Medulla oblongata (tissue), 1 donor: ENCODE results near the gene DPYD.
"Not testable (repeated sequence)": the region's sequence is repeated elsewhere in the genome, so short reads cannot be mapped to it uniquely, and the experiment has no call there.

ENCODE experiments used
- DNase-seq: peaks from one replicate; pipeline ENCODE4 v3.0.0-alpha.2; 2015; ENCODE audit errors: extremely low spot score

Gene DPYD

GRCh38 chr1:97366984-97367383 is 553.9 kb downstream of the DPYD start:
- no peak for DNase-seq

DNA sequence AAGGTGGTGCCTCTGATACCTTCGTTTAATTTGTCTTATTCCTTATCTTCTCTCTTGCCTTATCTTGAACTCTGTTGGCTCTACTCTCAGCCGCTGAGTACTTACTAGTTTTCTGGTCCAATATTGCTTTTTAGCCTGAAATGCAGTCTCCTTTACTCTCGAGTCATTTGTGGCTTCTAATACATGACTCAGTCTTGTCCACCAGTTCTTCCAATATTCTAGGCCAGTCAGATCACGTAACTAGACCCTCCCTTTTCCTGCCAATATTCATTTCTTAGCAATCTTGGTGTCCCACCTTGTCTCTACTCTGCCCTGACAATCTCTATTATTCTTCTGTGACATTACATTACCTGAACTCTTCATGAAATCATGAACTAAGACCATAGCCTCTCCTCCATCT is 555.8 kb downstream of the DPYD start:
- no peak for DNase-seq

DNA sequence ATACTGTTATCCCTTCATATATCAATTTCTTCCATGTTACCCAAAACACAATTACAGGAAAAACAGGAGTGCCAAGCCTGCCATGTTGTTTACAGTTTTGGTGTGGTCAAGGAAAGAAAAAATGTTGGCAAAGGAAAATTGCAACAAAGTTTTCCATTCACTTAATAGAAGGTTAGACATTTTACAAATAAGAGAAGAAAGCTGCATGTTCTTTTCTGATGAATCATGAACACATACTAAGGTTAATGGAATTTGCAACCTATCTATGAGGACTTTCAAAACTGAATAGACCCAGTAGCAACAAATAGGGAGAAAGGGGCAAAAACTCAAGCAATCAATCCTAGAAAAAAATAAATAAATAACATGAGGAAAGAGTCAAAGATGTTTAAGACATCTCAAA is 556.7 kb downstream of the DPYD start:
- DNase-seq = no peak

DNA sequence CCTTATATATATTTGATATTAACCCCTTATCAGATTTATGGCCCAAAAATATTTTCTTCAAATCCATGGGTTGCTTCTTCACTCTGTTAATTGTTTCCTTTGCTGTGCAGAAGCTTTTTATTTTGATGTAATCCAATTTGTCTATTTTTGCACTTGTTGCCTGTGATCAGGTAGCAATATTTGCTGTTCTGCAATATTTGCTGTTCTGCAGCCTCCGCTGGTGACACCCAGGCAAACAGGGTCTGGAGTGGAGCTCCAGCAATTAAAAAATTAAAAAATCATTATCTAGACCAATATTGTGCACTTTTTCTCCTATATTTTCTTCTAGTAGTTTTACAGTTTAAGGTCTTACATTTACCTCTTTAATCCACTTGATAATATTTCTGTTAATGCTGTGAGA is 564.5 kb downstream of the DPYD start:
- no peak for DNase-seq

GRCh38 chr1:97352936-97353382 is 567.9 kb downstream of the DPYD start:
- peak; percentile 44 for DNase-seq

- DNase-seq = no peak
Observed at GRCh38 chr1:97351846-97352245, 569.0 kb downstream of the DPYD start.

- no peak for DNase-seq
Observed at GRCh38 chr1:97350662-97351061, 570.2 kb downstream of the DPYD start.

DNA sequence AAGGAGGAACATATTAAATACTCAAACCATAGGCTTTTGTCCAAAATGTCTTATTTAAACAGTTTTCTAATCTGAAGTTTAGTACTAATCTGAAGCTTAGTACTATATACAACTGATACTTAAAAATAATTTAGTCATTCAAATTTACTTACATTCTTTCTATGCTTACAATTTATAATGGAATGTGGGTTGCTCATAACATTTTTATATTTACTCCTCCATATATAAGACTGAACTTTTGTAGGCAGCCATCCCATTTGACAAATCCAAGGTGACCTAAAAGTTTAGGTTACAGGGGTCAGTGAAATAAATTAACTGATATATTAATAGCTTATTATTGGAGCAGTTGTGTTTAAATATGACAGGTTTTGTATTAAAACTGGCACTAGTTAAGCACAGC is 570.6 kb downstream of the DPYD start:
- DNase-seq = no peak

DNA sequence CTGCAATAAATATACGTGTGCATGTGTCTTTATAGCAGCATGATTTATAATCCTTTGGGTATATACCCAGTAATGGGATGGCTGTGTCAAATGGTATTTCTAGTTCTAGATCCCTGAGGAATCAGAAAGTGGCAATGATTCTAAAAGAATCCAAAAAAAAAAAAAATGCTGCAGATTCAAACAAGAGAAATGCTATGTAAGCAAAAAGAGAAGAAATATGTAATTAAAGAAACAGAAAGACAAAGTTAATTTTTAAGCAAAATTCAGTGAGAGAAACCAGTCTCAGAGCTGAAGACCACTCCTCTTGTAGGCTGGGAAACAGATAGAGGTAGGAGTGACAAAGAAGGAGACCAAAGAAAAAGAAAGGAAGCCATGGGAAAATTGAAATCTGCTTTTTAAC is 571.0 kb downstream of the DPYD start:
- not testable (repeated sequence) for DNase-seq

- DNase-seq = no peak
Observed at GRCh38 chr1:97348599-97349265, 572.1 kb downstream of the DPYD start.

DNA sequence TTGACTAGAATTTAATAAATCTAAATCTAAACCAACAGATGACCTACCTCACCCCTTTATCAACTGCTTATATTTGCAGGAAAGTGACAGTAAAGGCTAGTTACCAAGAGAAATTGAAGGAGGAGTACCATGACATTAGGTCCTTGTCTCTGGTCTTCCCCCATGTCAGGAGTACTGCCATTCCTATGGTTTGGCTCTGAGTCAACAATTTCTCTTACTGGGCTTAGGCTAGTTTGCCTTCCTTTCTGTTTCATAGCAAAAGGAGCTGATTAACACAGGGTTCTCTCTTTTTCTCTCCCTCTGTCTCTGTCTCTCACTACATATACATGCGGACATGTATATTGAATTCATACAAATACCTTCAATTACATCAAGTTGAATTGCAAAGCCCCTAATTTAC is 579.9 kb downstream of the DPYD start:
- no peak for DNase-seq

DNA sequence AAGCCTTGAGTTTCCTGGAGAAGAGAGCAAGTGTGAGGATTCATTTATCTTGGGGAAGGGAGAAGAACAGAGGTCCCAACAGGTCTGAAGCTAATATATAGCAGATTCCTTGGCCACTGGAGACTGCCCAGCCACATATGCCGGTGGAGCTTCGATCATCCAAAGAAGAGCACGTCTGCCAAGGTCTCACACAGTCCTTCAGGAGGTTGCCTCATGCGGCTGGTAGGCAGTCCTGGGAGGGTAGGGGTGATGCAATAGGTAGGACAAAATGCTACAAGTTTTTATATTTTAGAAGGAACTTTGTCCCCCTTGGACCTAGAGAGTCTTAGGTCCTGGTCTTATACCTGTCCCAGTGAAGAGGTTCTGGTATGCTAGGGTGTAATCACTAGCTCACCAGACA is 582.5 kb downstream of the DPYD start:
- no peak for DNase-seq

DNA sequence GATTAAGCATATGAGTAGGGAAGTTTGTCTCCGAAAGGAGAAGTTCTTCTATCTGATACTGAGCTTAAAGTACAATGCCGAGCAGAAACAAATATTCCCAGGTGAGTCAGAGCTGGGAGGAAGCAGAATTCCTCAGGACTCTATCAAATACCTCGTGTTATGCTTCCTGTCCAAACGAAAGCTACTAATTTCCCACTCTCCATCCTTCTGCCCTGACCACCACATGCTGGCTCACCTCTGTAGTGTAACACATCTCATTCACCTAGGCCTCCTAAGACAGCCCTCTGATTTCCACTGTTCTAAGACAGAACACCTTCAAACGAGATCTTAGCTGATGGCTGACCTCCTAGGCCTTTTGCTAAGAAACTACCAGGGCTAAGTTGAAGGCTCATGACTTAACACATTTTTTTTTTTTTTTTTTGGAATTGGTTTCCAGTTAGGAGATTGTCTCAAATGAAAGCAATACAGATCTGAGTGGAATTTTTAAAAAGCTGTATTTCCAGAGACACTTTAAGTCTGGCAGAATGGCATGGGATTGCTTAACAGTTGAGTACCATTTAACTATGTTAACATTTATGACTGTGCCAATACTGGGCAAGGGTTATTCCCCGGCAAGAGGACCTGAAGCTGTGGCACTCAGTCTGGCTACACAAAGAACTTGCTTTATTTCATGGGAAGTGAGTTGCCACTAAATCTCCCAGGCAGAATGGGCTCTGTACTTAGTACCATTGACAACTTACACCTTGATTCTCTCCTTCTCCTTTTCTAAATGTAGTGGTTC is 583.4 kb downstream of the DPYD start:
- no peak for DNase-seq

- no peak for DNase-seq
Observed at GRCh38 chr1:97334454-97334853, 586.4 kb downstream of the DPYD start.

DNA sequence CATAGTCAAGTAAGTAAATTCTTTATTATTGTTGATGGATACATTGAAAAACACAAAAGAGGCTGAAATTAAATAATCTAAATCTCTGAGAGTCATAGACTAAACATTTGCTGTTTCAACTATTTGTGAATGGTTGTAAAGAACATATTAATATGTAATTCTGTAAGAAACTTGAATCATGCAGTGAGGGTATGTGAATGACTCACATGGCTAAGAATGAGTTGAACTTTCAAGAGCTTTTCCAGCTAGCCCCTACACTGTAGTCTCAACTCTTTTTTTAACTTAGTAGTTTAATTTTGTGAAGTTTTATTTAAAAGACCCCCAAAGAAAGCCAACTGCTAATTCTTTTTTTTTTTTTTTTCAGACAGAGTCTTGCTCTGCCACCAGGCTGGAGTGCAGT is 588.1 kb downstream of the DPYD start:
- no peak for DNase-seq

DNA sequence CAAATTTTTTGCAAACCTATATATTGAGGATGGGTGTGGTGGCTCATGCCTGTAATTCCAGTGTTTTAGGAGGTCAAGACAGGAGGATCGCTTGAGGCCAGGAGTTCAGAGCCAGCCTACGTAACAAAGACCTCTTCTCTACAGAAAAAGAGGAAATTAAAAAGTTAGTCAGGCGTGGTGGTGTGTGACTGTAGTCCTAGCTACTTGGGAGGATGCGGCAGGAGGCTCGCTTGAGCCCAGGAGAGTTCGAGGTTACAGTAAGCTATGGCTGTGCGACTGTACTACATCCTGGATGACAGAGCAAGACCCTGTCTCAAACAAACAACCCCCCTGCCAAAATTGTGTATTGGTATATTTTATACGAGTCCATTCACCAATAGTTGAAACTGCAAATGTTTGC is 589.7 kb downstream of the DPYD start:
- no peak for DNase-seq

DNA sequence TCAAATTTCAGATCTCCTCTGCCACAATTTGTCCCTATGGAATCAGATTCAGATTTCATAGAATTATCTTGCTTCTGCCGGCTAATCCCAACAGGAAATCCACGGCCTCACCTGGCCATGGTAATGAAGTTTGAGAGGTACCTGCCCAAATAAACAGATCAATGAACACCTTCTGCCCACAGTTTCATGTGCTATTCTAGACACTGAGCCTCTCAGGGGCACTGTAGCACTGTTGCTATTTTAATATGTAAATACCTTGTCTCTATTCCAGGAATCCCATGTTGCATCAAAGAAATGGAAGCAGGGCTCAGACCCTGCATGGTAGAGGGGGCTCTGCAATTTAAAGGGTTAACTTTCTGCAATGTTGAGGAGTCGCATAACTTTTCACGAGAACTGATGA is 606.1 kb downstream of the DPYD start:
- DNase-seq = no peak

DNA sequence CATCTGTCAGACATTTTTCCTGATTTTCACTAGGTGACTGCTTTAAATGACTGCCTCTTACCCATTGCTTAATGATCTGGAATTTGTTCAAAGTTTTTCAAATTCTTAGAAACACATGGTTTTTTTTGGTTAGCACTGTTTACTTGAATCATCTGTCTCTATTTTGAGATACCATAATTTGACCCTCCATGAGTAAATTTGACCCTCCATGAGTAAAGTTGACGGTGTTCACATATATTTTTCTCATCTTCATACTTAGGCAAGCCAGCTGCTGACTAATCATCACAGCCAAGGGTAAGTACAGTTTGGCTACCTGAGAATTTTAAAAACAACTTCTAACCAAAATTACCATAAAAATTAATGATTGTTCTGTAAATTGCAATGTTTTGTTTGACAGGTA is 612.7 kb downstream of the DPYD start:
- no peak for DNase-seq

DNA sequence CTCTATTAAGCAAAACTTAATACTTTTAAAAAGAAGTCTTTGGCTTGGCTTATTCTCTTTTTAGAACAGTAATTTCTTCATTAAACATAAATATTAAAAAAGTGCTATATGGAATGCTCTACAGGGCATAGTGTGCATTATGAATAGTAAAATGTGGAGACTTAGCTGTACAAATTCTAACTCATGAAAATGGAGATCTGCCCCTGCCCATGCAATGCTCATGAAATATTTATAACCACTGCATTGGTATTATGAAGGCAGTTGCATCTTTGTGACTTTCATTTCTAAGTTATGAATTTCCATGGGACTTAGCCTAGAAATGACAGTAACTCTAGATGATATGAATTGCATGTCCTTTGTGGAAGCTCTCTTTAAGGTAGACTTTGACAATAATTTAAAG is 613.3 kb downstream of the DPYD start:
- no peak for DNase-seq

DNA sequence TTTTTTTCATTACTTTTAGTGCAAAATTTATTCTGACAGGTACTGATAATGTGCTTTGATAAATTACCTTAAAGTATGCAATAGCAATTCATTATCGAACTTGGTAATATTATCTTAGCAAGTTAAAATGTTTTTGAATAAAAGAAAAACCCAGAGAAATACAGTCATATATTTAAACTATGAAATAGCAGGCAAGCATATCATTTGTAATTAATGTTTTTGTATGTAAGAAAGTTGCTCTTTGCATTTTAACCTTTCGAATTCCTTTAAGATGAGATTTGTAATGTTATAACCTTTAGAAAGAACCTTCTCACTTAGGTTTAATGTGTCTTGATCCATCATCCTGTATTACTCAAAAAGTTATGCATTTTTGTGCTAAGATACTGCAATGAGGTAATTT is 613.7 kb downstream of the DPYD start:
- DNase-seq = no peak

- DNase-seq = no peak
Observed at GRCh38 chr1:97306504-97306903, 614.3 kb downstream of the DPYD start.

- DNase-seq = peak; percentile 34
Observed at GRCh38 chr1:97304366-97304765, 616.5 kb downstream of the DPYD start.

DNA sequence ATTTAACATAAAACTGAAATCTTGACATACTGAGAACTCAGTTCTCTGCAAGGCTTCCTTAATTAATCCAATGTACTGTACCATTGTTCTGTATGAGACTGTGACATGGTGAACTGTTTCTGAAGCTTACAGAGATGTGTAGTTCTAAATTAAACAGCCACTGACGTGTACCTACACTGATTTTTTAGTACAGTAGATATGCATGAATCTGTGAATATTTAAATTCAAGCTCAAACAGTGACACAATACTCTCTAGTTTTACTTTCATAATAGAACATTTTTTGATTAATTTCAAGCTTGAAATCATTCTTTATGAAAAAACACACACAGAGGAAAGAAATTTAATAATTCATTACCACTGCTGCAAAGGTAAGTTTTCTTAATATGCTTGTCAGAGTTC is 621.9 kb downstream of the DPYD start:
- no peak for DNase-seq

DNA sequence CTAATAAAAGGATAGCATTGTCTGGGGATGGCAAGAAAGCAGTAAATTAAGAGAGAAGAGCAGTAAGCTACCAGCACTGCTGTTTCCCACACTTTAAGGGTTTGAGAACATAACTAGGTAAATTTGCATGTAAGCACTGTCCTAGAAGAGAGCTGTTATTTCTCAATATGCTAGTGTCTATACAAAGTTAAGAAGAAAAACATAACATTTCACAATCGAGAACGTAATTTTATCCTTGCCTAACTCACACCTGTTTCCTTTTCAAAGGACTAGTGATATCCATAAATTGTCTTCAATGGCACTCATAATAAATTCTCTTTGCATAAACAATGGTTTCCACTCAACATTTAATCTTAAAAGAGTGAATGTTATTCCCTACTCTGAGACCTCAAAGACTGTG is 623.2 kb downstream of the DPYD start:
- DNase-seq = no peak
